ENCODE measurements around the gene PLA2G4B.

The PLA2G4B gene

DNA sequence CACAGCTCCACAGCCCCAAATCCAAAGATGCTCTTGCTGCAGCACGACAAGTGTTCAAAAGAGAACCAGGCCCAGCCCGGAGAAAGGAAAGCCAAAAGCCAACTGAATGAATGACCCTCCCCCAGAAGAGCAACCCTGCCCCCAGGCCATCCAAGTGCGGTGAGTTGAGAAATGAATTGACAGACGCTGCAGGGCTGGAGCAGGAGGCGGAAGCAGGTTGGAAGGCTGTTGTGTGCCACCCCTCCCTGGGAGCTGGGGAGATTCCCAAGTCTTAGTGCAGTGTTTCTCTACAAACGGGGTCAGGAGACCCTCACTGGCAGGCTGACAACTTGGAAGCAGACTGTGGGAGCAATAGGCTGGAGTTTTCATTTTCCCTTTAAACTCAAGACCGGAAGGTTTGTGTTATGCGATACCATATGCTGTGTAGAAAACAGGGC, 58.7 kb downstream of the PLA2G4B start:
- DNase-seq (ENCODE audit: extremely low read depth, low read depth), result no peak
- TF ChIP-seq, protein P1, sequence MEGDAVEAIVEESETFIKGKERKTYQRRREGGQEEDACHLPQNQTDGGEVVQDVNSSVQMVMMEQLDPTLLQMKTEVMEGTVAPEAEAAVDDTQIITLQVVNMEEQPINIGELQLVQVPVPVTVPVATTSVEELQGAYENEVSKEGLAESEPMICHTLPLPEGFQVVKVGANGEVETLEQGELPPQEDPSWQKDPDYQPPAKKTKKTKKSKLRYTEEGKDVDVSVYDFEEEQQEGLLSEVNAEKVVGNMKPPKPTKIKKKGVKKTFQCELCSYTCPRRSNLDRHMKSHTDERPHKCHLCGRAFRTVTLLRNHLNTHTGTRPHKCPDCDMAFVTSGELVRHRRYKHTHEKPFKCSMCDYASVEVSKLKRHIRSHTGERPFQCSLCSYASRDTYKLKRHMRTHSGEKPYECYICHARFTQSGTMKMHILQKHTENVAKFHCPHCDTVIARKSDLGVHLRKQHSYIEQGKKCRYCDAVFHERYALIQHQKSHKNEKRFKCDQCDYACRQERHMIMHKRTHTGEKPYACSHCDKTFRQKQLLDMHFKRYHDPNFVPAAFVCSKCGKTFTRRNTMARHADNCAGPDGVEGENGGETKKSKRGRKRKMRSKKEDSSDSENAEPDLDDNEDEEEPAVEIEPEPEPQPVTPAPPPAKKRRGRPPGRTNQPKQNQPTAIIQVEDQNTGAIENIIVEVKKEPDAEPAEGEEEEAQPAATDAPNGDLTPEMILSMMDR (IDR thresholded peaks at IDR 0.05; ENCODE audit: low read depth, low read length, missing control alignments), result no peak
- H3K4me3 ChIP-seq (replicated peaks; ENCODE audit: low read depth, low read length), result no peak overlapping the region
